Fibroblast of lung (primary cell): ENCODE data around the gene STARD9.

Source experiments
- CTCF ChIP-seq, 2 donors: IDR thresholded peaks in 1 of 2; conservative IDR thresholded peaks in 1 of 2; 1 replicate in 1 of 2; 2 replicates in 1 of 2; pipeline ENCODE4 v1.5.1; 2011 to 2012; ENCODE audit warnings: low read length in 2 of 2, control low read depth in 1 of 2, inconsistent platforms in 1 of 2, low read depth in 1 of 2, mild to moderate bottlenecking in 1 of 2
- EZH2 ChIP-seq: IDR thresholded peaks from 2 replicates; pipeline ENCODE4 v1.5.1; 2012; ENCODE audit warnings: low read length, control low read depth, mild to moderate bottlenecking; ENCODE audit errors: missing control alignments

GRCh38 chr15:42707068-42707467 is 131.7 kb downstream of the STARD9 start:
- TF ChIP-seq CTCF (conservative IDR thresholded peaks at IDR 0.05 in 1 of 2, IDR thresholded peaks at IDR 0.05 in 1 of 2; ENCODE audit: low read depth in 1 of 2, low read length in 2 of 2) (no peak), EZH2 (no peak)
